ENCODE results near the gene NEDD4.
"Not testable (repeated sequence)": the region's sequence is repeated elsewhere in the genome, so short reads cannot be mapped to it uniquely, and the experiment has no call there.

The NEDD4 gene

GRCh38 chr15:55879181-55879580 is 114.2 kb downstream of the NEDD4 start:
- no peak for DNase-seq

GRCh38 chr15:55873024-55873720 is 120.2 kb downstream of the NEDD4 start:
- DNase-seq, result no peak

GRCh38 chr15:55872471-55872870 is 120.9 kb downstream of the NEDD4 start:
- DNase-seq, result no peak

GRCh38 chr15:55869660-55870059 is 123.8 kb downstream of the NEDD4 start:
- no peak for DNase-seq

GRCh38 chr15:55868707-55869106 is 124.7 kb downstream of the NEDD4 start:
- no peak for DNase-seq

- DNase-seq, result not testable (repeated sequence)
Measured at GRCh38 chr15:55868291-55868690, 125.1 kb downstream of the NEDD4 start.

GRCh38 chr15:55863911-55864310 is 129.5 kb downstream of the NEDD4 start:
- DNase-seq, result no peak

- DNase-seq, result no peak
Measured at GRCh38 chr15:55861115-55861514, 132.3 kb downstream of the NEDD4 start.

- no peak for DNase-seq
Measured at GRCh38 chr15:55860468-55860867, 132.9 kb downstream of the NEDD4 start.

GRCh38 chr15:55859681-55860080 is 133.7 kb downstream of the NEDD4 start:
- DNase-seq, result no peak

GRCh38 chr15:55858661-55859060 is 134.8 kb downstream of the NEDD4 start:
- DNase-seq, result no peak

GRCh38 chr15:55856506-55857164 is 136.8 kb downstream of the NEDD4 start:
- DNase-seq, result no peak

- DNase-seq, result no peak
Measured at GRCh38 chr15:55853134-55853533, 140.3 kb downstream of the NEDD4 start.

- peak; percentile 30 for DNase-seq
Measured at GRCh38 chr15:55846116-55846707, 147.2 kb downstream of the NEDD4 start.

GRCh38 chr15:55842897-55843296 is 150.5 kb downstream of the NEDD4 start:
- not testable (repeated sequence) for DNase-seq

GRCh38 chr15:55835866-55836265 is 157.5 kb downstream of the NEDD4 start:
- DNase-seq, result no peak

GRCh38 chr15:55834331-55834730 is 159.1 kb downstream of the NEDD4 start:
- DNase-seq, result no peak

GRCh38 chr15:55829826-55830225 is 163.6 kb downstream of the NEDD4 start:
- no peak for DNase-seq

- DNase-seq, result no peak
Measured at GRCh38 chr15:55827955-55828354, 165.5 kb downstream of the NEDD4 start.

GRCh38 chr15:55827204-55827603 is 166.2 kb downstream of the NEDD4 start:
- DNase-seq, result no peak

GRCh38 chr15:55824857-55825613 is 168.4 kb downstream of the NEDD4 start:
- no peak for DNase-seq

GRCh38 chr15:55823699-55824340 is 169.6 kb downstream of the NEDD4 start:
- DNase-seq, result no peak

- DNase-seq, result no peak
Measured at GRCh38 chr15:55823191-55823670, 170.2 kb downstream of the NEDD4 start.

Measured in amniotic stem cell (primary cell).